GM18499 (cell line): ENCODE results near the gene AGMO.
"Not testable (repeated sequence)": the region's sequence is repeated elsewhere in the genome, so short reads cannot be mapped to it uniquely, and the experiment has no call there.

ENCODE experiments used
- ATAC-seq: cut with Tn5 transposase; IDR thresholded peaks from one replicate; pipeline ENCODE4 v1.9.1; 2021; ENCODE audit warnings: moderate number of reproducible peaks; ENCODE audit not compliant: insufficient read depth, unreplicated experiment

AGMO gene

GRCh38 chr7:15566476-15566875 is 4.7 kb upstream of the AGMO start:
- ATAC-seq = no peak

- ATAC-seq = no peak
These were observed 847 bp downstream of the AGMO start for GRCh38 chr7:15560968-15561367.

GRCh38 chr7:15559416-15559928 is 2.3 kb downstream of the AGMO start:
- no peak for ATAC-seq

GRCh38 chr7:15558756-15559155 is 3.1 kb downstream of the AGMO start:
- no peak for ATAC-seq

GRCh38 chr7:15557686-15558085 is 4.1 kb downstream of the AGMO start:
- no peak for ATAC-seq

- no peak for ATAC-seq
These were observed 4.6 kb downstream of the AGMO start for GRCh38 chr7:15557186-15557585.

- ATAC-seq = no peak
These were observed 5.3 kb downstream of the AGMO start for GRCh38 chr7:15556339-15557105.

GRCh38 chr7:15555381-15555859 is 6.4 kb downstream of the AGMO start:
- no peak for ATAC-seq

GRCh38 chr7:15554744-15555143 is 7.1 kb downstream of the AGMO start:
- no peak for ATAC-seq

GRCh38 chr7:15554081-15554480 is 7.7 kb downstream of the AGMO start:
- no peak for ATAC-seq

- not testable (repeated sequence) for ATAC-seq
These were observed 14.5 kb downstream of the AGMO start for GRCh38 chr7:15547320-15547719.

GRCh38 chr7:15546272-15546792 is 15.5 kb downstream of the AGMO start:
- no peak for ATAC-seq

GRCh38 chr7:15544050-15544449 is 17.8 kb downstream of the AGMO start:
- ATAC-seq = no peak

GRCh38 chr7:15543256-15543655 is 18.6 kb downstream of the AGMO start:
- ATAC-seq = no peak

- no peak for ATAC-seq
These were observed 34.2 kb downstream of the AGMO start for GRCh38 chr7:15527648-15528047.

GRCh38 chr7:15525652-15526263 is 36.1 kb downstream of the AGMO start:
- ATAC-seq = no peak

- ATAC-seq = no peak
These were observed 37.7 kb downstream of the AGMO start for GRCh38 chr7:15524077-15524476.

- ATAC-seq = not testable (repeated sequence)
These were observed 44.0 kb downstream of the AGMO start for GRCh38 chr7:15517865-15518264.

- no peak for ATAC-seq
These were observed 46.6 kb downstream of the AGMO start for GRCh38 chr7:15515252-15515651.

- ATAC-seq = no peak
These were observed 53.6 kb downstream of the AGMO start for GRCh38 chr7:15508258-15508657.

GRCh38 chr7:15507708-15508107 is 54.1 kb downstream of the AGMO start:
- no peak for ATAC-seq
